Muscle layer of colon (tissue), 2 donors: Measurements from ENCODE around the gene PAPOLA.

Source experiments
- H3K27ac ChIP-seq: one replicate; pipeline ENCODE4 v1.7.0; 2013; ENCODE audit warnings: low read depth, mild to moderate bottlenecking, low read length, moderate library complexity
- H3K27me3 ChIP-seq, 2 donors: one replicate each; pipeline ENCODE4 v1.7.0; 2013; ENCODE audit warnings: low read length in 2 of 2, mild to moderate bottlenecking in 2 of 2; ENCODE audit not compliant: insufficient read depth in 2 of 2, control insufficient read depth in 1 of 2
- H3K36me3 ChIP-seq: one replicate; pipeline ENCODE4 v1.7.0; 2013; ENCODE audit warnings: mild to moderate bottlenecking, low read length; ENCODE audit not compliant: insufficient read depth
- H3K4me1 ChIP-seq: one replicate; pipeline ENCODE4 v1.7.0; 2013; ENCODE audit warnings: mild to moderate bottlenecking, low read length; ENCODE audit not compliant: insufficient read depth
- H3K4me3 ChIP-seq, 2 donors: one replicate each; pipeline ENCODE4 v1.7.0; 2013; ENCODE audit warnings: low read length in 2 of 2, low read depth in 1 of 2, mild to moderate bottlenecking in 1 of 2, moderate library complexity in 1 of 2
- H3K9ac ChIP-seq: one replicate; pipeline ENCODE4 v1.7.0; 2013; ENCODE audit warnings: low read length
- H3K9me3 ChIP-seq: one replicate; pipeline ENCODE4 v1.7.0; 2013; ENCODE audit warnings: mild to moderate bottlenecking, low read length
- donor health status: abdominal sarcoma.
- donor health status: Adenocarcinoma of cecum.

Gene PAPOLA

GRCh38 chr14:96571311-96571710, 69.1 kb downstream of the PAPOLA start:
- peaks cover 13% of the 10 kb centered on the region for H3K36me3 ChIP-seq
- H3K27ac ChIP-seq: no peak overlapping the region
- no peak overlapping the region for H3K4me3 ChIP-seq
- H3K9me3 ChIP-seq: no peaks in the 10 kb centered on the region
- no peaks in the 10 kb centered on the region for H3K27me3 ChIP-seq
- peaks cover 12% of the 10 kb centered on the region for H3K4me1 ChIP-seq
- no peak overlapping the region for H3K9ac ChIP-seq

DNA sequence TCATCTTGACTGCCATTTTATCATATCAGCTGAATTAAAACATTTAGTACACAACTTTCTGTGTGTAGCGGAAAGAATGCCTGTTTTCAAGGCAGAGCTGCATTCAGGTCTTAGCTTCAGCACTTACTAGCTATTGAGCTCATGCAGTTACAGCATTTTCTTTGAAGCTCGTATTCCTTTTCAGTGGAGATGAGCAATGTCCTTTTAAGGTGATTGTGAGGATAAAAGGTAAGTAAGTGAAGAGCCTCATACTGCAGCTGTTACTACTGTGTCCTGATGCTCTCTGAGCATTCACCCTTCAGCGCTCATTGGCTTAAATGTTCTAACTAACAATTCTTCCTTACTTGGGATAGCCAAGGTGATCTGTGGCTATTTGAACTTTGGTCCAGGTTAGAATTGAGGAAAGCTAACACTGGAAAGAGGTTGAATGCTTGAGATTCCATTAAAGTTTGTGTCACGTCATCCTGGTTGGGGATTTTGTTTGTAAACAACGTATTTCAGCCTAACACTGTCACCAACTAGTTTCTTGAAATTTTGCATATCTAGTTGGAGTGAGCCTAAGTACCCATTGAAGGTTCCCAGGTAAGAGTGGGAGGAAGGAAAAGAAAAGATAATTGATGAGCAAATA, 71.4 kb downstream of the PAPOLA start:
- Histone ChIP-seq H3K4me3 (no peak overlapping the region), H3K9ac (no peak overlapping the region), H3K27me3 (no peaks in the 10 kb centered on the region), H3K9me3 (no peaks in the 10 kb centered on the region), H3K4me1 (peaks cover 12% of the 10 kb centered on the region), H3K27ac (no peak overlapping the region), H3K36me3 (peaks cover 6% of the 10 kb centered on the region)

- peaks cover 6% of the 10 kb centered on the region for H3K36me3 ChIP-seq
- H3K27me3 ChIP-seq: no peaks in the 10 kb centered on the region
- no peak overlapping the region for H3K27ac ChIP-seq
- H3K4me3 ChIP-seq: no peak overlapping the region
- peaks cover 12% of the 10 kb centered on the region for H3K4me1 ChIP-seq
- no peak overlapping the region for H3K9ac ChIP-seq
- H3K9me3 ChIP-seq: no peaks in the 10 kb centered on the region
Observed at GRCh38 chr14:96574171-96574632, 72.0 kb downstream of the PAPOLA start.

DNA sequence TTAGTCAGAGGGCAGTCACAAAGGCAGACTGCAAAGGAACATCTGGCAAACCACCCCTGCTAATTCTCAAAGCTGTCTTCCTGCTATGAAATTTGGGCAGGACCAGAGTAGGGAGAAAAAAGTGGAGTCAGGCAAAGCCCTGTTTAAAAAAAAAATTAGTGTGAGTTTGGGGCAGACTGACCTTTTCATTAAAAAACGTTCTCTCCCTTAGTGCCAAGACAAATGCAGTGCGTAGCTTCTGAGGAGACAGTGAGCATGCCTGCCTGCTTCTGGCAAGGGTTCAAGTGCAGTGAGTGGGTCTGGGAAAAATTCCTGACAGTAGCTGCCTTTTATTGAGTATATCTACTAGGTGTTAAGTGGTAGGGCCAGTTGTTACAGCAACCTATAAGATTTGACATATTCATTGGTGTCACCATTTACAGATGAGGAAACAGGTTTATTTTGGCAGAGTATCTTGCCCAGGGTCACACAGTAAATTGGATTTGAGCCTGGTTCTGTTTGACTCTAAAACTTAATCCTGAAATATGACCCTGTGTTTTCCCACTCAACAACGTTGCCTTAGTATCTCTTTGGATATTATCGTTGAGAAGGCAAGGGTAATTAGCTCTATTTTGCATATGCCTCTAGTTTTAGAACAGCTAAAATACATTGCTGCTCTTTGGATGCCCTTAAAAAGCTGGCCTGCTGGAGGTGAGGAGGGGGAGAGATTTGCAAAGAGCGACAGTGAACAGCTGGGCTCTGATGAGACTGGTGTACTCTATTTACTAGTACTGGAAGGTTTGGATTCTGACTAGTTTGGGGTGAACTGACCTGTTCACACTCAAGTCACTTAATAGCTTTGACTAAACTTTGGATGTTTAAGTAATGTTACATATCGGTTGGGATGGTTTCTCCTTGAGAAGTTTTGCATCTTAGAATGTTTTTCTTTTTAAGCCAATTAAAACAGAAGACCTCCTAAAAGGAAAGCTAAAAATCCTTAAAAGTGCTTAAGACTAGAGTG, 72.8 kb downstream of the PAPOLA start:
- Histone ChIP-seq H3K36me3 (peaks cover 6% of the 10 kb centered on the region), H3K4me3 (no peak overlapping the region), H3K4me1 (peaks cover 12% of the 10 kb centered on the region), H3K9ac (no peak overlapping the region), H3K27ac (no peak overlapping the region), H3K27me3 (no peaks in the 10 kb centered on the region), H3K9me3 (no peaks in the 10 kb centered on the region)

DNA sequence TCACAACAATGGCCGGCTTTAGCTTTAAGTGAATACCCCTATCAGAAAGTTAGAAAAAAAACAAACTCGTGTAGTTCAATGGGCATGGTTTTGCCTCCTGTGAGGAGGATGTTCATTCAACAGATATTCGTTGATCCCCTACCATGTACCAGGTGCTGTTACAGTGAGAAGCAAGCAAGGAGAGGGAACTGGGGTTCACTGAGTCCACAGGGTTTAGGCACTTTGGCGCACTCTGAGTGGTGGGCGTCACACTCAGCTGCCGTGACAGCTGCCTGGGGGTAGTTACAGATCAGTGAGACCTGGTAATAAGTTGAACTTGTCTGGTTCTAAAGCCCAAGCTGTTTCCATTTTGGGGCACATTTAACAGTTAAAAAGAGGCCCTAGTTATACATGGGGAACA, 74.2 kb downstream of the PAPOLA start:
- no peaks in the 10 kb centered on the region for H3K27me3 ChIP-seq
- peaks cover 17% of the 10 kb centered on the region for H3K4me1 ChIP-seq
- H3K9me3 ChIP-seq: no peaks in the 10 kb centered on the region
- no peak overlapping the region for H3K9ac ChIP-seq
- H3K4me3 ChIP-seq: no peak overlapping the region
- peaks cover 6% of the 10 kb centered on the region for H3K36me3 ChIP-seq
- H3K27ac ChIP-seq: no peak overlapping the region

DNA sequence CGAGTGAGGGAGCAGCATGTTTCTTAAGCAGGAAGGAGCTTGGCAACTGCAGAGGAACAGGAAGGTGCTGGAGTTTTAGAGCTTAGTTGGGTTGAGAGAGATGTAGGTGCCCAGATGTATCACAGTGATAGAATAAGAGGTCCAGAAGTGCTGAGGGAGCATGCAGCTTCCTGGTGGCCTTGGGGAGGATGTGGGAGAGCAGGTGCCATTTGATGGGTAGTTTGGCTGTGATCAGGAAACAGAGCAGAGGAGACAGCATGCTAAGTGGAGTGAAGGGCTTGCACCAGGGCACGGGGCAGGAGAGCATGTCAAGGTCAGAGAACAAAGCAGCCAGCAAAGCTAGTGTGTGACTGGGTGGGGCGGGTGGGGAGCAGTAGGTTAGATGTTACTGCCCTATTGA, 74.8 kb downstream of the PAPOLA start:
- no peak overlapping the region for H3K9ac ChIP-seq
- no peak overlapping the region for H3K4me3 ChIP-seq
- H3K36me3 ChIP-seq: peaks cover 6% of the 10 kb centered on the region
- H3K27me3 ChIP-seq: no peaks in the 10 kb centered on the region
- no peak overlapping the region for H3K27ac ChIP-seq
- H3K9me3 ChIP-seq: no peaks in the 10 kb centered on the region
- H3K4me1 ChIP-seq: peaks cover 17% of the 10 kb centered on the region

- H3K4me3 ChIP-seq: no peak overlapping the region
- no peaks in the 10 kb centered on the region for H3K36me3 ChIP-seq
- no peaks in the 10 kb centered on the region for H3K9me3 ChIP-seq
- peaks cover 0 to under 1% of the 10 kb centered on the region in 2 donors for H3K27me3 ChIP-seq
- H3K27ac ChIP-seq: no peak overlapping the region
- peaks cover 17% of the 10 kb centered on the region for H3K4me1 ChIP-seq
- no peak overlapping the region for H3K9ac ChIP-seq
Observed at GRCh38 chr14:96578619-96579018, 76.4 kb downstream of the PAPOLA start.

DNA sequence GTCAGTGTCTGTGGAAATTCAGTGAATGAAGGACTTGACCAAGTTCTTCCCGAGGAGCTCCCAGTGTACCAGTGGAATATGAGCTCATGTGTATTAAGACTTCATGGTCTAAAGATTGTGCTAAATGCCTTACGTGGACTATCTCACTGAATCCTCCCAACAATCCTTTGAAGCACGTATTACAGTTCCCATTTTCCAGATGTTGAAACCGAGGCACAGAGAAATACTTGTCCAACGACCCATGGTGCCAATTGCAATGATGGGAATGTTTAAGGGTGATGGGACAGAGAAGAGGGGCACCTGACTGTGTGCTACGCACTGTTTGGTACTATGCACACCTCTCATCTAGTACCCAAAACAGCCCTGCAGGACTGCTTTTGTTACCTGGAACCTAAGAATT, 77.2 kb downstream of the PAPOLA start:
- H3K36me3 ChIP-seq: no peaks in the 10 kb centered on the region
- no peak overlapping the region for H3K9ac ChIP-seq
- no peaks in the 10 kb centered on the region for H3K9me3 ChIP-seq
- no peak overlapping the region for H3K4me3 ChIP-seq
- H3K4me1 ChIP-seq: peaks cover 13% of the 10 kb centered on the region
- H3K27me3 ChIP-seq: peaks cover 0 to 8% of the 10 kb centered on the region in 2 donors
- no peak overlapping the region for H3K27ac ChIP-seq

DNA sequence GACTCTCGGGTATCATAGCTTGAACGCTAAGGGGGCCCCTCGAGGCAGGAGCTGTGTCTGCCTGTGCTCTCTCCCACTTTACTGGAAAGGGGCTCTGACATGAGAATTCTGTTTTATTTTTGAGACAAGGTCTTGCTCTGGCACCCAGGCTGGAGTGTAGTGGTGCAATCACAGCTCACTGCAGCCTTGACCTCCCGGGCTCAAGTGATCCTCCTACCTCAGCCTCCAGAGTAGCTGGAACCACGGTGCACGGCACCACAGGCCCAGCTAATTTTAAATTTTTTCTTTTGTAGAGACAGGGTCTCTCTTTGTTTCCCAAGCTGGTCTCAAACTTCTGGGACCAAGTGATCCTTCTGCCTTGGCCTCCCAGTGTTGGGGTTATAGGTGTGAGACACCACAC, 77.7 kb downstream of the PAPOLA start:
- Histone ChIP-seq H3K9me3 (no peaks in the 10 kb centered on the region), H3K4me3 (no peak overlapping the region), H3K9ac (no peak overlapping the region), H3K27me3 (peaks cover 0 to 13% of the 10 kb centered on the region in 2 donors), H3K27ac (no peak overlapping the region), H3K36me3 (no peaks in the 10 kb centered on the region), H3K4me1 (peaks cover 8% of the 10 kb centered on the region)

DNA sequence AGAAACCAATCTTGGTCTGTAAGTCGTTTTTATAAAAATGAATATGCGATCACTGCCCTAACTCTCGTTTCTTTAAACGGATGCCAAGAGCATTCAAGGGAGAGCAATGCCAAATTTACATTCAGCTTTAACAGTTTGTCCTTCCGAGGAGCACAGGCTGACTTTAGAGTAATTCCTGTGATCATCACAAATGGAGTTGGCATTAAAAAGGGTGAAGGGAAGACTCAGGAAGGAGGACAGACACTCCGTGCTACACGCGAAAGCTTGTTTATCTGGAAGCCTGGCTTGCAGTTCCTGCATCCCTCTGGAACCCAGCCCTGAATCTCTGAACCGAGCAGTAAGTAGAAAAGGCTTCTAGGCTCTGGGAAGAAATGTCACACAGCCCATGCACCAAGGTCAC, 78.4 kb downstream of the PAPOLA start:
- Histone ChIP-seq H3K9ac (no peak overlapping the region), H3K4me1 (peaks cover 4% of the 10 kb centered on the region), H3K9me3 (no peaks in the 10 kb centered on the region), H3K27ac (no peak overlapping the region), H3K27me3 (peaks cover 0 to 19% of the 10 kb centered on the region in 2 donors), H3K36me3 (no peaks in the 10 kb centered on the region), H3K4me3 (no peak overlapping the region)

DNA sequence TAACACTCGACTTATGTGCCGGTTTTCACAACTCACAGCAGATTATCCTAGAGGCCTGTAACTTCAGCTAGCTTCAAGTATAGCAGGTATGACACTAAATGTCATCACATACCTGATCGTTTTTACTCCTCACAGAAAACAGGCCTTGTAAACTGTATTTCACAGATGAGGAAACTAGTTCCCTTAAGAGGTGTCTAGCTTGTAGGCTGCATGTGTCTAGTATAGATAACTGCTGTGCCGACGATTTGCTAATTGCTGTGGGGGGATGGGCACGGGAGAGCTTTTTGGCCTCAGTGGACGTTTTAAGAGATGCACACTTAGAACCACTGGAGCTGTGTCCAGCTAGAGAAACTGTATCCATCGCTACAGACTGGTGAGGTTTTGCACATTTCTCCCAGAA, 78.8 kb downstream of the PAPOLA start:
- peaks cover 0 to 23% of the 10 kb centered on the region in 2 donors for H3K27me3 ChIP-seq
- H3K9ac ChIP-seq: no peak overlapping the region
- H3K27ac ChIP-seq: no peak overlapping the region
- no peaks in the 10 kb centered on the region for H3K9me3 ChIP-seq
- peaks cover 4% of the 10 kb centered on the region for H3K4me1 ChIP-seq
- no peak overlapping the region for H3K4me3 ChIP-seq
- H3K36me3 ChIP-seq: no peaks in the 10 kb centered on the region
